Stimulated activated CD8-positive, alpha-beta memory T cell treated with anti-CD3 and anti-CD28 coated beads, Interleukin-15, amount 100 ng/mL, for 48 hours (primary cell): ENCODE data around the gene TXK.
"Not testable (repeated sequence)": the region's sequence is repeated elsewhere in the genome, so short reads cannot be mapped to it uniquely, and the experiment has no call there.

Experiments used
- DNase-seq, 2 donors: peaks; one replicate each; pipeline ENCODE4 v3.0.0-alpha.2; 2020; ENCODE audit warnings: low read depth in 2 of 2

Gene TXK

GRCh38 chr4:48134081-48134480, at the start of gene TXK:
TXK (minus strand) TSS chr4:48134250; CDS start chr4:48134170, 80 bp downstream.
- no peak for DNase-seq

- DNase-seq, result no peak
These were observed 46.2 kb upstream of the TXK start for GRCh38 chr4:48180234-48180633.

- DNase-seq, result no peak
These were observed 44.9 kb upstream of the TXK start for GRCh38 chr4:48178931-48179330.

GRCh38 chr4:48175806-48176205, 41.8 kb upstream of the TXK start:
- DNase-seq, result no peak

- DNase-seq, result no peak
These were observed 41.3 kb upstream of the TXK start for GRCh38 chr4:48175328-48175727.

- DNase-seq, result no peak
These were observed 39.3 kb upstream of the TXK start for GRCh38 chr4:48173056-48173991.

GRCh38 chr4:48172651-48173050, 38.6 kb upstream of the TXK start:
- DNase-seq, result no peak

- DNase-seq, result no peak
These were observed 35.6 kb upstream of the TXK start for GRCh38 chr4:48169636-48170035.

GRCh38 chr4:48167538-48168263, 33.7 kb upstream of the TXK start:
- DNase-seq, result no peak

GRCh38 chr4:48164561-48164960, 30.5 kb upstream of the TXK start:
- DNase-seq, result not testable (repeated sequence)

- no peak for DNase-seq
These were observed 29.7 kb upstream of the TXK start for GRCh38 chr4:48163746-48164145.

- DNase-seq, result no peak
These were observed 28.1 kb upstream of the TXK start for GRCh38 chr4:48162162-48162561.

GRCh38 chr4:48157271-48157670, 23.2 kb upstream of the TXK start:
- no peak for DNase-seq

- no peak for DNase-seq
These were observed 22.4 kb upstream of the TXK start for GRCh38 chr4:48156423-48156822.

- no peak for DNase-seq
These were observed 19.9 kb upstream of the TXK start for GRCh38 chr4:48153791-48154550.

GRCh38 chr4:48152259-48152658, 18.2 kb upstream of the TXK start:
- no peak for DNase-seq

- no peak for DNase-seq
These were observed 15.8 kb upstream of the TXK start for GRCh38 chr4:48149827-48150370.

- DNase-seq, result no peak
These were observed 13.6 kb upstream of the TXK start for GRCh38 chr4:48147621-48148020.

GRCh38 chr4:48141048-48141447, 7.0 kb upstream of the TXK start:
- no peak for DNase-seq

GRCh38 chr4:48139691-48140090, 5.6 kb upstream of the TXK start:
- DNase-seq, result no peak

- no peak for DNase-seq
These were observed 4.9 kb upstream of the TXK start for GRCh38 chr4:48138936-48139335.

GRCh38 chr4:48138511-48138910, 4.5 kb upstream of the TXK start:
- no peak for DNase-seq
